HEK293 (cell line): ENCODE measurements around the gene VKORC1.
A peak's percentile ranks its signal among the peaks of the same experiment; 100 is the strongest.

Source experiments
- CTCF ChIA-PET: fragments of 350-600 bp; formaldehyde crosslinking; extraction: SDS; loops from one replicate; lab custom pipeline; 2021; ENCODE audit warnings: antibody characterized with exemption; lab: Yijun Ruan, JAX
- POLR2A ChIA-PET: fragments of 300-600 bp; formaldehyde crosslinking; extraction: SDS; loops from one replicate; lab custom pipeline; 2020; ENCODE audit warnings: antibody characterized with exemption, inconsistent platforms; lab: Yijun Ruan, JAX
- H3K27ac ChIP-seq: fragments of 200-500 bp; sonication (Bioruptor generic); 2 replicates; pipeline ENCODE4 v1.5.1; 2014; ENCODE audit warnings: low read depth, low read length, control low read depth, inconsistent platforms; ENCODE audit errors: extremely low read depth
- H3K36me3 ChIP-seq, 2 experiments: fragments of 200-500 bp in 1 of 2; sonication (Bioruptor generic) in 1 of 2; 1 replicate in 1 of 2; 2 replicates in 1 of 2; pipeline ENCODE4 v1.5.1; 2014 to 2017; ENCODE audit warnings: inconsistent platforms in 2 of 2, low read length in 2 of 2; ENCODE audit not compliant: control insufficient read depth in 2 of 2, insufficient read depth in 1 of 2
- H3K4me1 ChIP-seq: fragments of 200-500 bp; sonication (Bioruptor generic); 2 replicates; pipeline ENCODE4 v1.5.1; 2014; ENCODE audit warnings: mild to moderate bottlenecking, low read length, inconsistent platforms; ENCODE audit not compliant: control insufficient read depth, insufficient read depth
- H3K4me3 ChIP-seq: 2 replicates; pipeline ENCODE4 v1.5.1; 2011; ENCODE audit warnings: low read depth, mild to moderate bottlenecking, control low read depth, low read length, moderate library complexity
- H3K9me3 ChIP-seq: fragments of 200-500 bp; sonication (Bioruptor generic); 2 replicates; pipeline ENCODE4 v1.5.1; 2014; ENCODE audit warnings: low read depth, low read length, inconsistent platforms; ENCODE audit not compliant: control insufficient read depth, insufficient read depth
- MZF1 ChIP-seq: fragments of 450-650 bp; formaldehyde crosslinking; IDR thresholded peaks from 2 replicates; pipeline ENCODE4 v1.5.1; 2017; ENCODE audit warnings: missing biosample characterization, missing genetic modification characterization, borderline replicate concordance
- PBX3 ChIP-seq: sonication (generic); formaldehyde crosslinking; IDR thresholded peaks from 2 replicates; pipeline ENCODE4 v1.8.1; 2022; ENCODE audit warnings: mild to moderate bottlenecking, moderate library complexity, missing genetic modification reagents
- PRDM1 ChIP-seq: fragments of 450-650 bp; formaldehyde crosslinking; IDR thresholded peaks from 2 replicates; pipeline ENCODE4; 2016; ENCODE audit warnings: missing biosample characterization, missing genetic modification characterization
- REPIN1 ChIP-seq: fragments of 450-650 bp; formaldehyde crosslinking; IDR thresholded peaks from 2 replicates; pipeline ENCODE4 v1.5.1; 2017; ENCODE audit warnings: missing biosample characterization, missing genetic modification characterization, low read depth
- SP7 ChIP-seq: fragments of 450-650 bp; formaldehyde crosslinking; IDR thresholded peaks from 2 replicates; pipeline ENCODE4 v1.5.1; 2016; ENCODE audit warnings: missing biosample characterization, missing genetic modification characterization
- ZBTB1 ChIP-seq: fragments of 450-650 bp; formaldehyde crosslinking; IDR thresholded peaks from 2 replicates; pipeline ENCODE4 v1.5.1; 2016; ENCODE audit warnings: missing biosample characterization, missing genetic modification characterization
- ZFP41 ChIP-seq: fragments of 450-650 bp; formaldehyde crosslinking; IDR thresholded peaks from 2 replicates; pipeline ENCODE4 v1.5.1; 2016; ENCODE audit warnings: missing biosample characterization, missing genetic modification characterization, borderline replicate concordance
- ZNF121 ChIP-seq: fragments of 450-650 bp; formaldehyde crosslinking; IDR thresholded peaks from 2 replicates; pipeline ENCODE4 v1.5.1; 2016; ENCODE audit warnings: missing biosample characterization, missing genetic modification characterization
- ZNF138 ChIP-seq: fragments of 450-650 bp; formaldehyde crosslinking; IDR thresholded peaks from 2 replicates; pipeline ENCODE4 v1.5.1; 2016; ENCODE audit warnings: missing biosample characterization, missing genetic modification characterization, borderline replicate concordance
- ZNF521 ChIP-seq: fragments of 450-650 bp; formaldehyde crosslinking; IDR thresholded peaks from 2 replicates; pipeline ENCODE4 v1.5.1; 2017; ENCODE audit warnings: missing biosample characterization, mild to moderate bottlenecking, missing genetic modification characterization
- ZNF580 ChIP-seq: fragments of 450-650 bp; formaldehyde crosslinking; IDR thresholded peaks from 2 replicates; pipeline ENCODE4 v1.5.1; 2016; ENCODE audit warnings: missing biosample characterization, missing genetic modification characterization
- ZNF626 ChIP-seq: fragments of 450-650 bp; sonication (Bioruptor Pico); formaldehyde crosslinking; IDR thresholded peaks from 2 replicates; pipeline ENCODE4 v1.5.1; 2018; ENCODE audit warnings: missing biosample characterization, missing genetic modification characterization, inconsistent platforms
- ZXDB ChIP-seq: fragments of 450-650 bp; formaldehyde crosslinking; IDR thresholded peaks from 2 replicates; pipeline ENCODE4 v1.5.1; 2016; ENCODE audit warnings: missing biosample characterization, missing genetic modification characterization
- TF ChIP-seq, protein P1 (sequence below): fragments of 450-650 bp; formaldehyde crosslinking; IDR thresholded peaks from 2 replicates; pipeline ENCODE4 v1.5.1; 2016; ENCODE audit warnings: missing biosample characterization, missing genetic modification characterization
- TF ChIP-seq, protein P2 (sequence below): fragments of 450-650 bp; formaldehyde crosslinking; IDR thresholded peaks from 2 replicates; pipeline ENCODE4 v1.5.0; 2017; ENCODE audit warnings: missing biosample characterization, missing genetic modification characterization, borderline replicate concordance

VKORC1 gene

DNA sequence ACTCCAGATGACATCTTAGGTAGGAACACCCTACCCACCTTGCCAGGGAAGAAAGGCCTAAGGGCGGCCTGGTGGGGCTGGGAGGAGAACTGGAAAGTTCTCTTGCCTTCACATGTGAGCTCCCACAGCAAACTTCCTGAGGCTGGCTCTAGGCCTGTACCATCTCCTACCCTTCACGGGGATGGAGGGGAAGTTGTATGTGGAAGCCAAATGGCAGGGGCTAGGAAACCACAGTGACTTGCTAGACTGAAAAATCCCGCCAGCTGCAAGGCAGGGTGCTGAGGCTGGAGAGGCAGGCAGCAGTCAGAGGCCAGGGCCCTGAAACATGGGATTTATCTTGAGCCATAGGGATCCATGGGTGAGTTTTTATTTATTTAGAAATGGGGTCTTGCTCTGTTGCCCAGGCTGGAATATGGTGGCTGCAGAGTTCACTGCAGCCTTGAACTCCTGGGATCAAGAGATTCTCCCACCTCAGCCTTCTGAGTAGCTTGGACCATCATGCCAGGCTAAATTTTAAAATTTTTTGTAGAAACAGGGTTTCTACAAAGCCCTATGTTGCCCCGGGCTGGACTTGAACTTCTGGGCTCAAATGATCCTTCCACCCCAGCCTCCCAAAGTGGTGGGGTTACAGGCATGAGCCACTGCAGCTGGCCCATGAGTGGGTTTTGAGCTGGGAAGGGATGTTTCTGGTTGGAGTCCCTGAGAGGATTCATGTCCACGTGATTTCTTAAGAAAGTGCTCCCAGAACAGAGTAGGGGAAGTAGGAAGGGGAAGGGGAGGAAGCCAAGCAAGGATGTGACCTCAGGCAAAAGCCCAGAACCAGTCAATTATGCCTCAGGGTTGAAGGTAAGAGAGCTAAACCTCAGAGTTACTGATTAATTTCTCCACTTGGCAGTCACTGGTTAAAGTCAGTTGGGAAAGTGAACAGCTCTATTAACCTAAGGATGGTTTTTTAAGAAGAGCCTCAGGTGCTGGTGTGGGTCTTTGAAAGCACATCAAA lies 18.8 kb upstream of the VKORC1 start:
- POLR2A ChIA-PET, result interaction anchor here (0.8 kb wide), 1 partner anchor 13 kb away, joined by 6 read pairs; no protein-coding TSS in a partner anchor
- TF ChIP-seq, protein P1, sequence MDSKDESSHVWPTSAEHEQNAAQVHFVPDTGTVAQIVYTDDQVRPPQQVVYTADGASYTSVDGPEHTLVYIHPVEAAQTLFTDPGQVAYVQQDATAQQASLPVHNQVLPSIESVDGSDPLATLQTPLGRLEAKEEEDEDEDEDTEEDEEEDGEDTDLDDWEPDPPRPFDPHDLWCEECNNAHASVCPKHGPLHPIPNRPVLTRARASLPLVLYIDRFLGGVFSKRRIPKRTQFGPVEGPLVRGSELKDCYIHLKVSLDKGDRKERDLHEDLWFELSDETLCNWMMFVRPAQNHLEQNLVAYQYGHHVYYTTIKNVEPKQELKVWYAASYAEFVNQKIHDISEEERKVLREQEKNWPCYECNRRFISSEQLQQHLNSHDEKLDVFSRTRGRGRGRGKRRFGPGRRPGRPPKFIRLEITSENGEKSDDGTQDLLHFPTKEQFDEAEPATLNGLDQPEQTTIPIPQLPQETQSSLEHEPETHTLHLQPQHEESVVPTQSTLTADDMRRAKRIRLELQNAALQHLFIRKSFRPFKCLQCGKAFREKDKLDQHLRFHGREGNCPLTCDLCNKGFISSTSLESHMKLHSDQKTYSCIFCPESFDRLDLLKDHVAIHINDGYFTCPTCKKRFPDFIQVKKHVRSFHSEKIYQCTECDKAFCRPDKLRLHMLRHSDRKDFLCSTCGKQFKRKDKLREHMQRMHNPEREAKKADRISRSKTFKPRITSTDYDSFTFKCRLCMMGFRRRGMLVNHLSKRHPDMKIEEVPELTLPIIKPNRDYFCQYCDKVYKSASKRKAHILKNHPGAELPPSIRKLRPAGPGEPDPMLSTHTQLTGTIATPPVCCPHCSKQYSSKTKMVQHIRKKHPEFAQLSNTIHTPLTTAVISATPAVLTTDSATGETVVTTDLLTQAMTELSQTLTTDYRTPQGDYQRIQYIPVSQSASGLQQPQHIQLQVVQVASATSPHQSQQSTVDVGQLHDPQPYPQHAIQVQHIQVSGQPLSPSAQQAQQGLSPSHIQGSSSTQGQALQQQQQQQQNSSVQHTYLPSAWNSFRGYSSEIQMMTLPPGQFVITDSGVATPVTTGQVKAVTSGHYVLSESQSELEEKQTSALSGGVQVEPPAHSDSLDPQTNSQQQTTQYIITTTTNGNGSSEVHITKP (tag by site-specific recombination), result peak; percentile 80
- peak; percentile 82 for TF ChIP-seq ZNF121
- TF ChIP-seq PRDM1 (tag by site-specific recombination), result 0 out of 2 replicates have a peak, but pooled peaks have one; percentile 17
- no peak for TF ChIP-seq ZNF138 (tag by site-specific recombination)
- TF ChIP-seq ZNF580 (tag by site-specific recombination), result no peak
- TF ChIP-seq REPIN1 (tag by site-specific recombination), result no peak
- no peak for TF ChIP-seq ZFP41
- TF ChIP-seq, all 188 proteins: peak for 3
- no peaks in the 10 kb centered on the region for H3K9me3 ChIP-seq
- no peak overlapping the region; the same call in 1 of the 2 replicates for H3K27ac ChIP-seq
- H3K36me3 ChIP-seq, result peaks cover 0 to 43% of the 10 kb centered on the region in 2 experiments; a peak in 1 of 3 replicates
- peaks cover 4% of the 10 kb centered on the region for H3K4me1 ChIP-seq
- H3K4me3 ChIP-seq, result no peak overlapping the region
- CTCF ChIA-PET, result interaction anchor here (3.4 kb wide), 1 partner anchor 29 kb away, joined by 12 read pairs; no protein-coding TSS in a partner anchor

DNA sequence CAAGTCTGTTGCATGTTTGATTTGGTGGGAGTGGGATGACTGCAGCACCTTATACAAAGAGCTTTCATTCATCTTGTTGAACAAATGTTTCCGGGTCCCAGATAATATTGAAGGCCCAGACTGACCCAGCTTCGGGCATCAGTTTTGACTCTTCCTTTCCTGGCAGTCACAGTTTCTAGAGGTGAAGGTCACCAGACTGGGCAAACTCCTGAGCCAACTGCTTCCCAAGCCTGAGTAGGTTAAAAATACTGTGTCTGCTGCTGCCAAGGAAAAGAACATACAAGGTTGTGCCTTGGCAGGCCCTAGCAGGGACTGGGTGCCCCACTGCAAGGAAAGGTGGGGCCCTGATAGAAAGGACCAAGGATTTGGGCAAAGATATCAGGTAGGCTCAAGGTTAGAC lies 18.1 kb upstream of the VKORC1 start:
- ChIA-PET POLR2A (no interaction called here), CTCF (interaction anchor here (3.4 kb wide), 1 partner anchor 30 kb away, joined by 12 read pairs; no protein-coding TSS in a partner anchor)
- TF ChIP-seq ZNF521 (tag by site-specific recombination) (no peak), MZF1 (tag by site-specific recombination) (no peak), ZNF626 (tag by site-specific recombination) (no peak), ZXDB (tag by site-specific recombination) (no peak), SP7 (tag by site-specific recombination) (no peak), PBX3 (CRISPR knock-in tag) (no peak), ZBTB1 (no peak)
- TF ChIP-seq, protein P2, sequence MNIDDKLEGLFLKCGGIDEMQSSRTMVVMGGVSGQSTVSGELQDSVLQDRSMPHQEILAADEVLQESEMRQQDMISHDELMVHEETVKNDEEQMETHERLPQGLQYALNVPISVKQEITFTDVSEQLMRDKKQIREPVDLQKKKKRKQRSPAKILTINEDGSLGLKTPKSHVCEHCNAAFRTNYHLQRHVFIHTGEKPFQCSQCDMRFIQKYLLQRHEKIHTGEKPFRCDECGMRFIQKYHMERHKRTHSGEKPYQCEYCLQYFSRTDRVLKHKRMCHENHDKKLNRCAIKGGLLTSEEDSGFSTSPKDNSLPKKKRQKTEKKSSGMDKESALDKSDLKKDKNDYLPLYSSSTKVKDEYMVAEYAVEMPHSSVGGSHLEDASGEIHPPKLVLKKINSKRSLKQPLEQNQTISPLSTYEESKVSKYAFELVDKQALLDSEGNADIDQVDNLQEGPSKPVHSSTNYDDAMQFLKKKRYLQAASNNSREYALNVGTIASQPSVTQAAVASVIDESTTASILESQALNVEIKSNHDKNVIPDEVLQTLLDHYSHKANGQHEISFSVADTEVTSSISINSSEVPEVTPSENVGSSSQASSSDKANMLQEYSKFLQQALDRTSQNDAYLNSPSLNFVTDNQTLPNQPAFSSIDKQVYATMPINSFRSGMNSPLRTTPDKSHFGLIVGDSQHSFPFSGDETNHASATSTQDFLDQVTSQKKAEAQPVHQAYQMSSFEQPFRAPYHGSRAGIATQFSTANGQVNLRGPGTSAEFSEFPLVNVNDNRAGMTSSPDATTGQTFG (tag by site-specific recombination), result no peak
- Histone ChIP-seq H3K36me3 (peaks cover 0 to 43% of the 10 kb centered on the region in 2 experiments; a peak in 1 of 3 replicates), H3K4me3 (no peak overlapping the region), H3K4me1 (no peaks in the 10 kb centered on the region; the same call in none of the 2 replicates), H3K27ac (no peak overlapping the region), H3K9me3 (no peaks in the 10 kb centered on the region)
